GM12891 (cell line): ENCODE results near the gene NCKAP1.

Experiments
- DNase-seq: peaks from one replicate; pipeline ENCODE4 v3.0.0; 2011; ENCODE audit warnings: low spot score; ENCODE audit not compliant: insufficient read length
- FAIRE-seq: peaks from 2 replicates; lab custom pipeline; 2011; peaks lifted over from hg19 to GRCh38; lab: Jason Lieb, UNC
- PAX5 ChIP-seq: IDR thresholded peaks from 2 replicates; pipeline ENCODE4 v1.6.1; 2011; ENCODE audit warnings: low read length, moderate library complexity, mild to moderate bottlenecking; ENCODE audit not compliant: insufficient read depth, severe bottlenecking
- POLR2A ChIP-seq: IDR thresholded peaks from 2 replicates; pipeline ENCODE4 v1.6.1; 2011; ENCODE audit warnings: low read depth, low read length, control low read depth
- POLR2AphosphoS5 ChIP-seq: IDR thresholded peaks from 2 replicates; pipeline ENCODE4 v1.6.1; 2011; ENCODE audit warnings: low read depth, low read length, control low read depth
- POU2F2 ChIP-seq: IDR thresholded peaks from 2 replicates; pipeline ENCODE4 v1.6.1; 2011; ENCODE audit warnings: low read depth, mild to moderate bottlenecking, control low read depth, low read length, moderate library complexity
- SPI1 ChIP-seq: IDR thresholded peaks from 2 replicates; pipeline ENCODE4 v1.6.1; 2011; ENCODE audit warnings: low read depth, low read length, control low read depth
- TAF1 ChIP-seq: IDR thresholded peaks from 2 replicates; pipeline ENCODE4 v1.6.1; 2011; ENCODE audit warnings: low read depth, low read length, control low read depth

Gene NCKAP1

GRCh38 chr2:183037553-183038340, 510 bp downstream of the NCKAP1 start:
- FAIRE-seq (peak; percentile 28), DNase-seq (no peak)
- no peak for TF ChIP-seq POU2F2
- no peak for TF ChIP-seq TAF1
- no peak for TF ChIP-seq SPI1
- no peak for TF ChIP-seq PAX5
- no peak for TF ChIP-seq POLR2A
- TF ChIP-seq POLR2AphosphoS5: no peak

GRCh38 chr2:183037074-183037552, 1.1 kb downstream of the NCKAP1 start:
- TF ChIP-seq TAF1: no peak
- TF ChIP-seq POLR2AphosphoS5: no peak
- no peak for TF ChIP-seq PAX5
- TF ChIP-seq POLR2A: no peak
- TF ChIP-seq SPI1: no peak
- TF ChIP-seq POU2F2: no peak
- FAIRE-seq (peak; percentile 71), DNase-seq (no peak)

- FAIRE-seq: peak; percentile 92
- TF ChIP-seq TAF1 (no peak), SPI1 (peak; percentile 92)
- DNase-seq: peak; percentile 22
These were observed 2.1 kb downstream of the NCKAP1 start for GRCh38 chr2:183035954-183036669.

- TF ChIP-seq POU2F2 (no peak), POLR2A (no peak), PAX5 (no peak), TAF1 (no peak), POLR2AphosphoS5 (no peak), SPI1 (no peak)
- DNase-seq: no peak
- peak; percentile 74 for FAIRE-seq
These were observed 2.8 kb downstream of the NCKAP1 start for GRCh38 chr2:183035298-183035953.

GRCh38 chr2:183034806-183035205, 3.5 kb downstream of the NCKAP1 start:
- no peak for DNase-seq
- no peak for FAIRE-seq
- TF ChIP-seq TAF1 (no peak), PAX5 (no peak), POLR2A (no peak), POU2F2 (no peak), SPI1 (no peak), POLR2AphosphoS5 (no peak)

GRCh38 chr2:183033951-183034350, 4.3 kb downstream of the NCKAP1 start:
- TF ChIP-seq POLR2AphosphoS5 (no peak), SPI1 (no peak), POLR2A (no peak), TAF1 (no peak), POU2F2 (no peak), PAX5 (no peak)
- no peak for FAIRE-seq
- no peak for DNase-seq

GRCh38 chr2:183031911-183032794, 6.1 kb downstream of the NCKAP1 start:
- FAIRE-seq (no peak), DNase-seq (no peak)
- TF ChIP-seq POU2F2 (no peak), SPI1 (no peak), TAF1 (no peak)

GRCh38 chr2:183029219-183029618, 9.0 kb downstream of the NCKAP1 start:
- TF ChIP-seq PAX5: no peak
- no peak for TF ChIP-seq SPI1
- TF ChIP-seq POLR2AphosphoS5: no peak
- no peak for TF ChIP-seq POLR2A
- no peak for TF ChIP-seq TAF1
- no peak for TF ChIP-seq POU2F2
- no peak for FAIRE-seq
- no peak for DNase-seq

- FAIRE-seq (no peak), DNase-seq (no peak)
- no peak for TF ChIP-seq POLR2A
- TF ChIP-seq PAX5: no peak
These were observed 10.1 kb downstream of the NCKAP1 start for GRCh38 chr2:183028108-183028507.
